IgD-negative memory B cell (primary cell): ENCODE data around the gene FOXP2. TPM values are rescaled to one million over a fixed set of nuclear protein-coding genes. Genes with fewer than 3 reads are reported as not detected.
"Not testable (repeated sequence)": the region's sequence is repeated elsewhere in the genome, so short reads cannot be mapped to it uniquely, and the experiment has no call there.

ENCODE experiments used
- H3K27ac Mint-ChIP-seq, 3 donors: one replicate each; pipeline ENCODE4 v1.8.0; 2020 to 2022; ENCODE audit warnings: mild to moderate bottlenecking in 3 of 3, mixed read lengths in 3 of 3, moderate library complexity in 1 of 3
- H3K27me3 Mint-ChIP-seq: one replicate; pipeline ENCODE4 v1.8.0; 2021; ENCODE audit warnings: mixed read lengths
- H3K36me3 Mint-ChIP-seq: one replicate; pipeline ENCODE4 v1.8.0; 2020; ENCODE audit warnings: mild to moderate bottlenecking, mixed read lengths
- H3K4me1 Mint-ChIP-seq, 3 donors: one replicate each; pipeline ENCODE4 v1.8.0; 2020 to 2022; ENCODE audit warnings: mixed read lengths in 3 of 3, mild to moderate bottlenecking in 1 of 3
- H3K4me3 Mint-ChIP-seq, 4 donors: one replicate each; pipeline ENCODE4 v1.8.0; 2020 to 2022; ENCODE audit warnings: mild to moderate bottlenecking in 4 of 4, mixed read lengths in 4 of 4, moderate library complexity in 3 of 4
- H3K9me3 Mint-ChIP-seq, 3 donors: one replicate each; pipeline ENCODE4 v1.8.0; 2020 to 2021; ENCODE audit warnings: mixed read lengths in 3 of 3, mild to moderate bottlenecking in 1 of 3
- polyA plus RNA-seq: library from polyadenylated mRNA; unstranded; fragments of 300-500 nt; fragmentation: Illumina TruSeq; gene quantifications from one replicate; pipeline ENCODE4 v1.2.3, GENCODE V29; 2021

The FOXP2 gene
- polyA plus RNA-seq, 1 donor from 2014 or later = not detected

DNA sequence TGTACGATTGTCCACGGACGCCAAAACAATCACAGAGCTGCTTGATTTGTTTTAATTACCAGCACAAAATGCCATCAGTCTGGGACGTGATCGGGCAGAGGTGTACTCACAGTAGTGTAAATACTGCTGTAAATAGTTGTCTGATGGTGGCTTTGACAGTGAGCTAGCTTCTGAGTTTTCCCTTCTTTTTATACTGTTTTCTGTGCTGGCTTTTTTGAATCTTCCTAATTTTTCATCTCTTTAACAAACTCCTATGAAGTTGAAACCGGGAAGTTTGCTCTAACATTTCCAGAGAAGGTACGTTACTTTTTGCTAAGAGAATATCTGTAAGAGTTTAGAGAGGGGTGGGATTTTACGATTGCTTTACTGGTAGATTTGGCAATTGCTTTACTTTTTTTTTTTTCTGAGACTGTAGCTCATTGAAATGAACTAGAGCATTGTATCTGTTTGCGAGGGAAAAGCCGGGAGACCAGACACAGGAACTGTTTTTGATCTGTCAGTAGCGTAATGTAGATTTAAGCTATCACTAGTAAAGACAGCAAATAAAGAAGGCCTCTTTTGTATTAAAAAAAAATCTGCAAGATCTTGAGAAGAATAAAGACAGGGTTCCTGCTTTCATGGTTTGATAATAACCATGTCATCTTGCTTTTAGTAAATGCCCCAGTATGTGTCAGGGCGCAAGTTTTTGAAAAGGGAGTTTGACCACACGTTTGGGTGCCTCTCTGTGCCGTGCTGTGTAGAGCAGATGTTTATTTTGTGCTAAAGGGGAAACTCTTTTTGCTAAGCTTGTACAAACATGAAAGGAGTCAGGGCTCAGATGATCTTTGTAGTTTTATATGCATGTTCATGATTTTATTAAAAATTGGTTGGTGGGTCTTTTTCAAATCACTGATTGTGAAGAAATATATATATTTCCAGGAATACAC is 712 bp downstream of the FOXP2 start:
- H3K4me1 Mint-ChIP-seq = no peaks in the 10 kb centered on the region
- H3K27ac Mint-ChIP-seq = no peak overlapping the region
- H3K4me3 Mint-ChIP-seq = no peak overlapping the region
- peaks cover 1% of the 10 kb centered on the region for H3K27me3 Mint-ChIP-seq
- H3K9me3 Mint-ChIP-seq = no peaks in the 10 kb centered on the region
- H3K36me3 Mint-ChIP-seq = no peaks in the 10 kb centered on the region

DNA sequence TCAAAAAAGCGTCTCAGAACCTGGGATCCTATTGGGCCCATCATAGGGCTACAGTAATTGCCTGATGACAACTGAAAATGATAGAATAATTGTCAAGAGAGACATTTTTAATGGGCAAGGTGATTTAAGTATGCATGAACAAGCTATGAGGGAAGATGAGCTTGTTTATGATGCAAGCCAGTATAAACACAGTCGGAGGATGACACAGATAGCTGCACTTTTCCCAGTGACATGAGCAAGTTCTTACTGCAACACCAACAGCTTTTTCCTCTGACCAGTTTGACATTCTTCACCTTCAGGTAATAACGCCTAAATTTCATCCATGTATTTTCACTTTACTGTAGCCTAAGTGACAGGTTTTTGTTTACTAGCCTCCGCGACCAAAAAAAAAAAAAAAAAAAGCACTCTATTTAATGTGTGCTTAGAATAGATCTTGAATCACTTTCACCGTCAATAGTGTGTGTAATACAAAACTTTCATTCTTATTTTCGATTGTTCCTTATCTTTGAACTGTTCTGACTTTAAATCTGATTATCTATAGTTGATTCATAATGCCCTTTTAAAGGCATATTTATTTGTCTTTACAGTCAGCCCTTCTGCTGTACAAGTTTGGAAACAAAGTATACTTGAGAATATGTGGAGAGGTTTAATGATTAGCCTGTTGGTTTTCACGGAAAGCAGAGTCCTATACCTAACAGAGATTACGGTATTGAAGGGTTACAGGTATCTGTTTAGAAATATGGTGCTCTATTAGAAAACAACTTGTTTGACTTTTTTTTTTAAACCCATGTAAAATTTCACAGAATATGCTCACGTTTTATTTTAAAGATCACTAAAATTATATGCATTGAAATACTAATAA is 1.7 kb downstream of the FOXP2 start:
- H3K4me1 Mint-ChIP-seq = no peaks in the 10 kb centered on the region
- H3K27me3 Mint-ChIP-seq = peaks cover 1% of the 10 kb centered on the region
- H3K4me3 Mint-ChIP-seq = no peak overlapping the region
- no peak overlapping the region for H3K27ac Mint-ChIP-seq
- H3K36me3 Mint-ChIP-seq = no peaks in the 10 kb centered on the region
- H3K9me3 Mint-ChIP-seq = no peaks in the 10 kb centered on the region

DNA sequence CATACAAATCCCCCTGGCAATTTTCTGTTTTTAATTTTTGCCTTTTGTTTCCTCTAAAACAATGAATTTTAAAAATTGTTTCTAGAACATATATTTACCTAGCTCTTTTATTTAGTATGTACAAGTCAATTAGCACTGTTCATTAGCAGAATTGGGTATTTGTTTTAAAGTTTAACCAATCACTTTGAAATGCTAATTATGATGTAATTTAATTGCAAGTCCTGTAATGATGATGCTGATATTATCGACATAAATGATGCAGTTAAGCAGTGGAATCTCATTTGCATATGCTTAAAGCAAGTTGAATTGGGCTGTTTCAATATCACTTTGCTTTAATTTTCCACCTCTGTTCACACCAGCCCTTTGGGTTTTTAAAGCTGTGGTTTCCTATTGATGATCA is 2.7 kb downstream of the FOXP2 start:
- H3K36me3 Mint-ChIP-seq = no peaks in the 10 kb centered on the region
- no peaks in the 10 kb centered on the region for H3K4me1 Mint-ChIP-seq
- H3K27me3 Mint-ChIP-seq = peaks cover 1% of the 10 kb centered on the region
- no peaks in the 10 kb centered on the region for H3K9me3 Mint-ChIP-seq
- H3K27ac Mint-ChIP-seq = no peak overlapping the region
- no peak overlapping the region for H3K4me3 Mint-ChIP-seq

DNA sequence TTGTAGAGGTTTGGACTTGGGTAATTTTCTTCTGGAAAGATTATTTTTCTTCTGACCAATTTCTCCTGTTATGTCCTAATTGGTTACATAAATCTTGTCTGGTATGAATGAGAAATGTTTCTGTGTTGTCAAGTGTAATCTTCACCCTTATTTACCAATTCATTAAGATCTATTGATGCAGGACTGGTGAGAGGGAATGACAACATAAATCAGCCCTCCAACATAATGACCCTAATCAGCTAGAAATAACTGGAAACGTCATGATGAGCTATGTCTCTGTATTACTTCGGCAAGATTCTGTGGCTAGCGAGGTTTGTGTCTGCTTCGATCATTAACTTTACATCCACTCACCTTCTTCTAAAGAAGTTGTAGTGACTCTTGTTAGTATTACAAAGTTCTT is 3.5 kb downstream of the FOXP2 start:
- Mint-ChIP-seq H3K9me3 (no peaks in the 10 kb centered on the region), H3K4me3 (no peak overlapping the region), H3K27ac (no peak overlapping the region), H3K27me3 (peaks cover 1% of the 10 kb centered on the region), H3K4me1 (no peaks in the 10 kb centered on the region), H3K36me3 (no peaks in the 10 kb centered on the region)

DNA sequence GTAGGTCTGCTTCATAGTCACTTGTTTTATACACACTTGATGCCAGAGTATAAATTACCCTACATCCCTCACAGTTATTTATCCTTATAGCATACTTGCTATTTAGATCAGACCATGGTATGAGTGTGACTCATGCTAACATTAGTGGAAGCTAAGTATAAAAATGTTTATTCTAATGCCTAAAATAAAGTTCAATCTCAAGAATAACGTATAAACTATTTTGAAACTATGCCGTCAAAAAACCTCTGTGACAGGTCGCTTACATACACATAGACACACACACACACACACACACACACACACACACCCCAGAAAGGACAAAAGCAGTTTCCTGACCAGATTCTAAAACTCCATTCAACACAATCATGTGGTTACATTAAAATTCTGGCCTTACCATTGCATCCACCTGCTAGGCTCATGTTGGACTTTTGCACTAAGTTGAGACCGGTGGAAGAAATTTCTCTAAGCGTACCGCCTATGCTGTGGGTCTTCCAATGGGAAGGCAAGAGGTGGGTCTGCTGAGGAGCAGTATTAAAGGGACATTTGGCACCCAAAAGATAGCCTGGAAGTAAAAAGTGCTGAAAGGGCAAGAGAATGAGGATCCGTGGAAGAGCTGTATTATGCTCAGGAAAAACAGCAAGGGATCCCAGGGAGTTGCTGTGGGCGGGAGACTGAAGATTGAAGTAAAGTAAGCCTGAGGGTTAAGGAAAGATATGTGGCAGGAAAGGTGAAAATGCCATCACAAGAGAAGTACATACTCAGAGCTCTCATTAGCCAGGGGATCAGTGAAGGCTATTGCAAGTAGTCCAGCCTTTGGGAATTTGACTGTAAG is 5.0 kb downstream of the FOXP2 start:
- Mint-ChIP-seq H3K4me3 (no peak overlapping the region), H3K27ac (no peak overlapping the region), H3K36me3 (no peaks in the 10 kb centered on the region), H3K9me3 (no peaks in the 10 kb centered on the region), H3K27me3 (peaks cover 1% of the 10 kb centered on the region), H3K4me1 (no peaks in the 10 kb centered on the region)

DNA sequence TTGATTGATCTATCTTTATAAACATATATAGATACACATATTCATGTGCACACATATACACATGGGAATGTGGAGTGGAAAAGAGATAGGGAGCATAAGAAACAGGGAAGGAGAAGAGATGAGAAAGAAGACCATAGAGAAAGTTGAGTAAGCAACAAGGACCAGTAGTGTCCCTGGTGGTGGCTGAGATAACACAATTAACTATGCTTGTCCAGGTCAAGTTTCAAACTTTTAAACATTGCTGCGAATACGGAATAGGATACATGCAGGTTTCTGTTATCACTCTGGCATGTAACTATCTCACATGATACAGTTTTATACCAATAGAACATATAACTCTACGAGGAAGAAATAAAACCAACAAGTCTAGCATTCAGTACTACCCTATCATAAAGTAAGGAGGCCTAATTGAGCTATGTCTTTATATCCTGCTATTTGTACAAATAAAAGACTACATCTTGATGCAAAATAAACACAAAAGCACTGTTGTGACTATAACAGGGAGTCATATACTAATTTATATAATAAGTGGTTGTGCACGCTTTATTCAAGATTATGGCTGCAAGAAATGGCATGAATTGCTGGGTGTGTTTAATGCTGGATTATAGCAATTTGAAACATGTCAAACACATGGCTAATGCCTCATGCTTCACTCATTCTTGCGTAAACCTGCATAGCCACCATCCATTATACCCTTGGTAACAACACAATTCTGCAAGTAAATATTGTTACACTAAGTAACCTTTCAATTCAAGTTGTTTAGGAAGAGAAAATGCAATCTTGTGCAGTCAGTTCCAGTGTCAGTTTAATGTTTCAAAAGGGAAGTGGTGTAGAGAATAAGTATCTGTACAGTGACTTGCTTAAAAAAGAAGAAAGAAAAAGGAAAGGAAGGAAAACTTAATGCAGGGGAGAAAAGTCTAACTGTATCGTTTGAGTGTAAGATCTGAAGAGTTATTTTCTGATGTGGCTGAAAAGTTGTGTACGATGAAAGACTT is 8.2 kb downstream of the FOXP2 start:
- Mint-ChIP-seq H3K27me3 (peaks cover 1% of the 10 kb centered on the region), H3K4me1 (no peaks in the 10 kb centered on the region), H3K27ac (no peak overlapping the region), H3K9me3 (no peaks in the 10 kb centered on the region), H3K4me3 (no peak overlapping the region), H3K36me3 (no peaks in the 10 kb centered on the region)

DNA sequence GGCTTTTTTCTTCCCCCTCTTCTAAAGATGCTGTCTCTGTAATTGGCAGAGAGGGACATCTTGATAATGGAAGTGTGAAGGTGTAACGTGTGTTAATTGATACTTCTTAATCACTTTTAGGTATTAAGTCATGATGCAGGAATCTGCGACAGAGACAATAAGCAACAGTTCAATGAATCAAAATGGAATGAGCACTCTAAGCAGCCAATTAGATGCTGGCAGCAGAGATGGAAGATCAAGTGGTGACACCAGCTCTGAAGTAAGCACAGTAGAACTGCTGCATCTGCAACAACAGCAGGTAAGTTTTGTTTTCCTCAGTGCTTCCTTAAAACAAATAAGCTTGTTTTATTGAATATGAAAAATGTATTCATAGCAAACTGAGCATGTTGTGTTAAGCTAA is 11.8 kb downstream of the FOXP2 start:
- Mint-ChIP-seq H3K27me3 (no peaks in the 10 kb centered on the region), H3K9me3 (no peaks in the 10 kb centered on the region), H3K4me3 (no peak overlapping the region), H3K36me3 (no peaks in the 10 kb centered on the region), H3K4me1 (no peaks in the 10 kb centered on the region), H3K27ac (no peak overlapping the region)

DNA sequence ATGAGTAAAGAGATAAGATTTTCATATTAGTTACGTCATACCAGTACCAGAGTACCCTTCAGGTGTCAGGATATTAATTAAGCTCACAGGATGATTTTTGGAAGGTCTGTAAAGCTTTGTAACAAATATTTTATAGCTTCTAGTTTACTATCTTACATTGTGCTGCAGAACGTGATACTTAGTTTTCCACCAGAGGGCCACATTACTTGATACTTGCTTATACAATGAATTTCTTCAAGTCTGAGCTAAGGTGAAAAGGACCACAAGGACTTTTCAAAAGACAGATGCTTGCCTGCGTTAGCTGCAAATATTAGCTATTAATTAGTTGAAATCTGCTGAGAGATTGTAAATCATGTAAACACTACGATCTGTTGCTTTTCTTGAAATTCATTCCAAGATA is 12.2 kb downstream of the FOXP2 start:
- Mint-ChIP-seq H3K27ac (no peak overlapping the region), H3K4me3 (no peak overlapping the region), H3K27me3 (no peaks in the 10 kb centered on the region), H3K4me1 (no peaks in the 10 kb centered on the region), H3K9me3 (no peaks in the 10 kb centered on the region), H3K36me3 (no peaks in the 10 kb centered on the region)

DNA sequence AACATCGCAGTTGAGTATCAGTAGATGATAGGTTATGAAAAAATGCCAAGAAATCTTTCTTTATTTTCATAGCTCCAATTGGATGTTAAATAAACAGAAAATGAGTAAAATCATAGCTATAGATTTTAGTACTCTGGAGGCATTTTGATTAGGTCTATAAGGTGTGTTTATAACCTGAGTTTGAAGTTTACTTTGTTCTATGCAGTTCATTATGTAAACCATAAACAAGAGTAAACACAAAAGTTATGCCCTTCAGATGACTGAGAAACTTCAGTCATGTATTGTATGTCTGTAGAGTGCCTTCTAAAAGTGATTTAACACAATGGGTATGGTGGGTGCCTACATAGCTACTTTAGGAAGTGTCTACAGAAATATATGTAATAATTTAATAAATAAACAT is 13.6 kb downstream of the FOXP2 start:
- no peak overlapping the region for H3K4me3 Mint-ChIP-seq

DNA sequence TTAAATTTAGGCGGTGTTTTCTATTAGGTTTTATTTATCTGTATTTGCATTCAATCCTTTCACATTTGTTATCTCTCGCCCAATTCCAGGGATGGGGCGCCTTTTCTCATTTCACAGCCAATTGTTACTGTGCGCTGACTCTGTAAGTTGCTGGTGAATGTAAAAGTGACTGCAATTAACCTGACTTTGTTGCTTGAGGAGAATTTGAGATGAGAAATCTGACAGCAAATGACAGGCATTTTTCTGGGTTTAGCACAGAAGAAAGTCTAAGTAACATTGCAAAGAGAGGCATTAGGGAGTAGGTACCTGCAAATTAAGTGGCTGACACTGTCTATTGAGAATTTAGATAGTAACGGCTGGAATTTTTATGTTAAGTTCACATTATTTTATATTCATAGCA is 16.6 kb downstream of the FOXP2 start:
- H3K4me3 Mint-ChIP-seq = no peak overlapping the region
- no peaks in the 10 kb centered on the region for H3K4me1 Mint-ChIP-seq
- no peaks in the 10 kb centered on the region for H3K9me3 Mint-ChIP-seq
- no peaks in the 10 kb centered on the region for H3K27me3 Mint-ChIP-seq
- no peaks in the 10 kb centered on the region for H3K36me3 Mint-ChIP-seq
- no peak overlapping the region for H3K27ac Mint-ChIP-seq

More for the DNA sequence above, 13.6 kb downstream of the FOXP2 start:
- Mint-ChIP-seq H3K9me3 (no peaks in the 10 kb centered on the region), H3K4me1 (no peaks in the 10 kb centered on the region), H3K27ac (no peak overlapping the region), H3K36me3 (no peaks in the 10 kb centered on the region), H3K27me3 (no peaks in the 10 kb centered on the region)

DNA sequence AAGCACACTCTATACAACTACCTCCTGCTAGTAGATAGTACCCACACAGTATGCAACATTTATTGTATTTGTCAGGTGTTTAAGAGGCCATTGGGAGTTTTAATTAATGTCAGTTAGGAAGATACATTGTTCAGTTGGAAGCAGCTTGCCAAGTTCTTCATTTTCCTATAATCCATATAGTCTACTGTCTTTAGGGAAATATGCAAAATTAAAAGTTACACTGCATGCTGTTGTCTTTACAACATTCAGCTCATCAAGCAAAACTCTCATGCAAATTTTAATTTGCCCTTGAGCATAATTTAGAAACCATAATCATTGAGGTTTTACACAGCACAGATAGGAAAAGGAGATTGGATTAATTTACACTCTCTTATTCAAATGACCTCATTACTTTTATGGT is 17.4 kb downstream of the FOXP2 start:
- H3K4me3 Mint-ChIP-seq = no peak overlapping the region
- no peaks in the 10 kb centered on the region for H3K9me3 Mint-ChIP-seq
- no peak overlapping the region for H3K27ac Mint-ChIP-seq
- H3K27me3 Mint-ChIP-seq = no peaks in the 10 kb centered on the region
- no peaks in the 10 kb centered on the region for H3K4me1 Mint-ChIP-seq
- no peaks in the 10 kb centered on the region for H3K36me3 Mint-ChIP-seq

DNA sequence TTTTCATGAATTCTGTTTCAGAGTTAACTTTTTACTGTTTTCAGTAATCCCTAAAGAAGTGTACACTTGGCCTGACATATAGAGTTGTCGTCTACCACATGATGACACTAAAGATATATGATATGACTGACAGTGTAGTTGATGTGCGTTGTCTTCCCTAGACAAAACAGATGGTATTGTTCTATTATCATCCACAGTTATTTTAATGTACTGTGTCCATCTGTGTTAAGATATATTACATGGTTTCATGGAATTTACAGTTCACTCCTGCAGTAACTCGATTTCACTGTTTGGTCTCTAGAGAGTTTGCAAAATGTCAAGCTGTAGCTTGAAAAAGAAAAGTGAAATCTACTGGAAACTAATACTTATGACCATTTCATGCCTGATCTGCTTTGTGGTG is 18.1 kb downstream of the FOXP2 start:
- H3K9me3 Mint-ChIP-seq = no peaks in the 10 kb centered on the region
- no peaks in the 10 kb centered on the region for H3K4me1 Mint-ChIP-seq
- no peaks in the 10 kb centered on the region for H3K36me3 Mint-ChIP-seq
- no peaks in the 10 kb centered on the region for H3K27me3 Mint-ChIP-seq
- no peak overlapping the region for H3K4me3 Mint-ChIP-seq
- H3K27ac Mint-ChIP-seq = no peak overlapping the region

DNA sequence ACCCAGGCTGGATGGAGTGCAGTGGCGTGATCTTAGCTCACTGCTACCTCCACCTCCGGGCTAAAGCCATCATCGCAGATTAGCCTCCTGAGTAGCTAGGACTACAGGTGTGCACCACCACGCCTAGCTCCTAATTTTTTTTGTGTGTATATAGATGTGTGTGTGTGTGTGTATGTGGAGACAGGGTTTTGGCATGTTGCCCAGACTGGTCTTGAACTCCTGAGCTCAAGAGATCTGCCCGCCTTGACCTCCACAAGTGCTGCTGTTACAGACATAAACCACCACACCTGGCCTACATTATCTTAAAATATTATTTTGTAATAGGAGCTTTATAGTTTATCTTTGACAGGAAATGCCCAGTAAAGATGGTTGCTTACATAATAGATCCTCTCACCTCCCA is 25.0 kb downstream of the FOXP2 start:
- Mint-ChIP-seq H3K36me3 (no peaks in the 10 kb centered on the region), H3K27me3 (no peaks in the 10 kb centered on the region), H3K27ac (no peak overlapping the region), H3K9me3 (peaks cover 0 to 2% (median 1%) of the 10 kb centered on the region in 3 donors), H3K4me1 (no peaks in the 10 kb centered on the region), H3K4me3 (no peak overlapping the region)

DNA sequence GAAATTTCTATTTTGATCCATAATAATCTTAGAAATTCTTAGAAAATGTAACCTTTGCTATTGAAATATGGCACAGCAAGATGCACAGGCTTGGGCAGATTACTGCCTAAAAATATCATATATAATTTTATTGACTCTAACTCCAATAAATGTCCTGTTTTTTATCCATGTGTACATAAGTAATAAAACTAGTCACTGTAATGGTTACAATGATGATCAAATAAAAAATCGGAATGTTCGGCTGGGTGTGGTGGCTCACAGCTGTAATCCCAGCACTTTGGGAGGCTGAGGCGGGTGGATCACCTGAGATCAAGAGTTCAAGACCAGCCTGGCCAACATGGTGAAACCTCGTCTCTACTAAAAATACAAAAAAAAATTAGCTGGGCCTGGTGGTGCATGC is 26.3 kb downstream of the FOXP2 start:
- H3K27ac Mint-ChIP-seq, H3K4me3 Mint-ChIP-seq, H3K4me1 Mint-ChIP-seq, H3K27me3 Mint-ChIP-seq, H3K9me3 Mint-ChIP-seq, H3K36me3 Mint-ChIP-seq: not testable (repeated sequence)
